ENCODE measurements around the gene APOD.
"Not testable (repeated sequence)": the region's sequence is repeated elsewhere in the genome, so short reads cannot be mapped to it uniquely, and the experiment has no call there.

Gene APOD

GRCh38 chr3:195583831-195584542 is at the start of gene APOD:
TSS of gene APOD (minus strand) at chr3:195583940. CDS start at chr3:195579461, 4,479 bp downstream.
- FAIRE-seq (no peak), DNase-seq (ENCODE audit: insufficient read length, low spot score) (no peak)
- TF ChIP-seq CTCF (IDR thresholded peaks at IDR 0.05; ENCODE audit: insufficient read depth, missing control alignments) = no peak

GRCh38 chr3:195633351-195633750 is 49.6 kb upstream of the APOD start:
- DNase-seq (ENCODE audit: insufficient read length, low spot score); FAIRE-seq: not testable (repeated sequence)

- DNase-seq (ENCODE audit: insufficient read length, low spot score); FAIRE-seq: not testable (repeated sequence)
These were observed 48.9 kb upstream of the APOD start for GRCh38 chr3:195632501-195633185.

- FAIRE-seq = not testable (repeated sequence)
These were observed 48.3 kb upstream of the APOD start for GRCh38 chr3:195632046-195632445.

GRCh38 chr3:195630938-195631495 is 47.3 kb upstream of the APOD start:
- not testable (repeated sequence) for DNase-seq (ENCODE audit: insufficient read length, low spot score); FAIRE-seq

More at GRCh38 chr3:195632046-195632445, 48.3 kb upstream of the APOD start:
- DNase-seq (ENCODE audit: insufficient read length, low spot score) = not testable (repeated sequence)

- not testable (repeated sequence) for FAIRE-seq; DNase-seq (ENCODE audit: insufficient read length, low spot score)
These were observed 46.6 kb upstream of the APOD start for GRCh38 chr3:195630086-195630917.

GRCh38 chr3:195629682-195630081 is 45.9 kb upstream of the APOD start:
- not testable (repeated sequence) for DNase-seq (ENCODE audit: insufficient read length, low spot score); FAIRE-seq

GRCh38 chr3:195628386-195628920 is 44.7 kb upstream of the APOD start:
- DNase-seq (ENCODE audit: insufficient read length, low spot score); FAIRE-seq: not testable (repeated sequence)

GRCh38 chr3:195627515-195628385 is 44.0 kb upstream of the APOD start:
- not testable (repeated sequence) for DNase-seq (ENCODE audit: insufficient read length, low spot score); FAIRE-seq

- DNase-seq (ENCODE audit: insufficient read length, low spot score); FAIRE-seq: not testable (repeated sequence)
These were observed 41.1 kb upstream of the APOD start for GRCh38 chr3:195624603-195625560.

- not testable (repeated sequence) for DNase-seq (ENCODE audit: insufficient read length, low spot score); FAIRE-seq
These were observed 40.4 kb upstream of the APOD start for GRCh38 chr3:195624171-195624570.

- DNase-seq (ENCODE audit: insufficient read length, low spot score); FAIRE-seq: not testable (repeated sequence)
These were observed 39.7 kb upstream of the APOD start for GRCh38 chr3:195623217-195623965.

GRCh38 chr3:195622523-195623170 is 38.9 kb upstream of the APOD start:
- FAIRE-seq; DNase-seq (ENCODE audit: insufficient read length, low spot score): not testable (repeated sequence)

- FAIRE-seq; DNase-seq (ENCODE audit: insufficient read length, low spot score): not testable (repeated sequence)
These were observed 38.3 kb upstream of the APOD start for GRCh38 chr3:195622012-195622411.

- not testable (repeated sequence) for DNase-seq (ENCODE audit: insufficient read length, low spot score); FAIRE-seq
These were observed 37.4 kb upstream of the APOD start for GRCh38 chr3:195621095-195621494.

Measured in D721Med (cell line).